ENCODE results near the gene INSL3.
A peak's percentile ranks its signal among the peaks of the same experiment; 100 is the strongest.

The INSL3 gene

DNA sequence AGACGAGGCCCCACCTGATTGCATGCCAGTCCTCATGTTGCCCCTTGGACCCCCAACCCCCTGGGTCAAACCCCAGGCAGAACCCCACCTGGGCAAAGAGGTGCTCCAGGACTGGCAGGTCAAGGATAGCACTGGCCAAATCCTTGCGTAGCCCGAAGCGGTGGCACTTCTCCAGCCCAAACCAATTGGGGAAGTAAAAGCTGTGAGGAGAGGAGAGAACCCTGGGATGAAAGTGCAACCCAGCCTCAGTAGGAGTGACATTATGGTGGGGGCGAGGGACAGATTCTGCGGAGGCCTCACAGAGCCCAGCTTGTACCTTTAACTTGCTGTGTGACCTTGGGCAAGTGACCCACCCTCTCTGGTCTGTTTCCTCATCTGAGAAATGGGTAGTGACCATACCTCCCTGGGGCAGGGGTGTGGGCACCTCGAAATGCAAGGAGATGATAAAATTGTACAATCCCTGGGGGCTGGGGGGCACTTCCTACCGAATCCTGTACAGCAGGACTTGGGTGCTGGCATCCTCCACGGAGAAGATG is 22.0 kb upstream of the INSL3 start:
- Histone ChIP-seq H3K36me3 (ENCODE audit: control insufficient read depth, insufficient read depth, low read length) (no peaks in the 10 kb centered on the region), H3K27ac (ENCODE audit: low read depth, low read length, severe bottlenecking) (no peak overlapping the region), H3K9me3 (ENCODE audit: control insufficient read depth, low read length) (no peaks in the 10 kb centered on the region), H3K4me1 (ENCODE audit: control insufficient read depth, insufficient read depth, low read length, poor library complexity, severe bottlenecking) (no peaks in the 10 kb centered on the region), H3K4me3 (ENCODE audit: extremely low read depth, insufficient read depth, low read length, poor library complexity, severe bottlenecking) (no peak overlapping the region)
- 92 to 98% methylated on average over 7 to 8 of the region's 9 CpGs for WGBS, 2 experiments (ENCODE audit: insufficient coverage in 2 of 2)

DNA sequence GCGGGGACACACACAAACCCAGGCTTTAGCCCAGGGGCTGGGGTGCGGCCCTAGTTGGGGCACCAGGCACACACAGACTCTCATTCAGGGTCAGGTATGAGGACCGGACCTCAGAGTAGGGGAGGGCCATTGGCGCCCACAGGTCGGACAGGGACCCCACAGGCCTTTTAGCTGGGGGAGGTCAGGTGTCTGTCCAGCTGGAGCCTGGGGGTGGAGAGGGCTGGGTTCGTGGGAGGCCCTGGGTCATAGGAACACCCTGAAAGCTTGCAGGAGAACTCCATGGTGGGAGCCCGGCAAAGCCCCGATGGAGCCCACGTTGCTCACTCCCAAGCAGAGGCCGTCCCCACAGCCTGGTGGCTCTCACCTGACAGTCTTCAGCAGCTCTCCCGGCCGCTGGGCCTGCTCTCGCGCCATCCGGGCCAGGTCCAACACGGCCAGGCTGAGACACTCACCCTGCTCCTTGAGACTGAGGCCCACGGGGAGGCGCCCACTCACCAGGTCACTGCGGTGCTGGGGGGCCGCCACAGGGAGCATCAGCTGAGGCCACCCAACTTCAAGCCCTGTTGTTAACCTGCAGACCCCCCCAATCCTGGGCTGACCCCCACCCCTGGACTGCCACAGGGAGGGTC is 21.5 kb upstream of the INSL3 start:
- 75 to 86% methylated on average over 14 to 19 of the region's 20 CpGs for WGBS, 2 experiments (ENCODE audit: insufficient coverage in 2 of 2)
- peak overlapping the region; percentile 38 for H3K4me3 ChIP-seq (ENCODE audit: extremely low read depth, insufficient read depth, low read length, poor library complexity, severe bottlenecking)
- no peaks in the 10 kb centered on the region for H3K9me3 ChIP-seq (ENCODE audit: control insufficient read depth, low read length)

DNA sequence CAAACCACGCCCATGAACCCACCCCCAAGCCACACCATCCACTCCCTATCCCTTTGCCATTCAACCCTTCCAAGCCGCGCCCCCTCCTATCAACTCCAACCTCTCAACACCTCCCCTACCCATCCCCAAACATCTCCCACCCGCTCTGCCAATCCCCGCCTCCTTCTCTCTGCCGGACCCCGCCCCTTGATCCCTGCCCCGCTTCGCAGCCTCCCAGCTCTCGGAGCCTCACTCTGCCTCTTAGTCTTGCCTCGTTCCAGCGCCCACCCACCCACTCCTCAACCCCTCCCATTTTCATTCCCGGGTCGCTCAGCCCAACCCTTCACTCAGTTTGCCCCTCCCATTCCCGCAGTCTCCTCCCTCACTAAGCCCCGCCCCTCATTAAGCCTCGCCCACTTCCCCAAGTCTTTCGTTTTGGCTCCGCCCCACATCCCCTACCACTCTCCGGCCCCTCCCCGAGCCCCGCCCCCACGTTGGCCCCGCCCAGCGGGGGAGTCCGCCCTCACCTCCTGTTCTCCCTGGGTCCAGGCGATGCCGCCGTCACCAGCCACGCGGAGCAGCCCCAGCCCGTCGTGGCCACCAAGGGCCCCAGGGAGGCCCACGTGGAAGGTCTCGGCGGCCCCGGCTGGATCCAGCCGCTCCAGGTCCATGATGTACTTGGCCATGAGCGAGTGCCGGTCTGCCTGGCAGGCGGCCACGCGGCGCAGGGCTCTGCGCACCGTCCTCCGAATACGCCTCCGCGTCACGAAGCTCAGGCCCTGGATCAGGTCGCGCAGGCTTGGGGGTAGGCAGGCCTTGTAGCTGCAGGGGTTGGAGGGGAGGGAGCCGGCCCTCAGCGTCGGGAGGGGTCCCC is 20.7 kb upstream of the INSL3 start:
- Histone ChIP-seq H3K9me3 (ENCODE audit: control insufficient read depth, low read length) (no peaks in the 10 kb centered on the region), H3K4me1 (ENCODE audit: control insufficient read depth, insufficient read depth, low read length, poor library complexity, severe bottlenecking) (no peaks in the 10 kb centered on the region), H3K4me3 (ENCODE audit: extremely low read depth, insufficient read depth, low read length, poor library complexity, severe bottlenecking) (peak overlapping the region; percentile 38), H3K27ac (ENCODE audit: low read depth, low read length, severe bottlenecking) (peak overlapping the region; percentile 3), H3K36me3 (ENCODE audit: control insufficient read depth, insufficient read depth, low read length) (no peaks in the 10 kb centered on the region)
- 12 to 15% methylated on average over 30 to 47 of the region's 56 CpGs for WGBS, 2 experiments (ENCODE audit: insufficient coverage in 2 of 2)

More for the DNA sequence above, 21.5 kb upstream of the INSL3 start:
- peak overlapping the region; percentile 3 for H3K27ac ChIP-seq (ENCODE audit: low read depth, low read length, severe bottlenecking)
- H3K36me3 ChIP-seq (ENCODE audit: control insufficient read depth, insufficient read depth, low read length), result no peaks in the 10 kb centered on the region
- no peaks in the 10 kb centered on the region for H3K4me1 ChIP-seq (ENCODE audit: control insufficient read depth, insufficient read depth, low read length, poor library complexity, severe bottlenecking)

DNA sequence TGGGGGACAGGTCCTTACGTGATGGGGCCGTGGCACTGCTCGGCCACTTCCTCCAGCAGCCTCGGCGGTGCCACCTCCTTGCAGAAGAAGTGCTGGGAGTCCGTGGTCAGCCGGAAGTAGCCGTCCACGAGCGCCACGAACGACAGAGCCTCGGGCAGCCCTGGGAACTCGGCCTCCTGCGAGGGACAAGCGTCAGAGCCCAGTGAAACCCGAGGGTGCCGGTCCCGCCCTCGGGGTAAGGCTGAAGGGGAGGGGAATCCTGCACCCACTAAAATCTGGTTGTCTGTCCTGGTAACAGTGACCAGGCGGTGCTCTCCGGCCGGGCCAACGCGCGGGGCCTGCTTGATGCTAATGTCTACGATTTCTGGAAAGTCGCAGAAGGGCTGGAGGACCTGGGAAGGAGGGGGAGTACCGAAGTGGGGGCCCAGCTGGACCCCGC is 20.1 kb upstream of the INSL3 start:
- no peaks in the 10 kb centered on the region for H3K9me3 ChIP-seq (ENCODE audit: control insufficient read depth, low read length)
- WGBS, 2 experiments (ENCODE audit: insufficient coverage in 2 of 2), result 19 to 29% methylated on average over 17 to 18 of the region's 30 CpGs
- H3K27ac ChIP-seq (ENCODE audit: low read depth, low read length, severe bottlenecking), result no peak overlapping the region

DNA sequence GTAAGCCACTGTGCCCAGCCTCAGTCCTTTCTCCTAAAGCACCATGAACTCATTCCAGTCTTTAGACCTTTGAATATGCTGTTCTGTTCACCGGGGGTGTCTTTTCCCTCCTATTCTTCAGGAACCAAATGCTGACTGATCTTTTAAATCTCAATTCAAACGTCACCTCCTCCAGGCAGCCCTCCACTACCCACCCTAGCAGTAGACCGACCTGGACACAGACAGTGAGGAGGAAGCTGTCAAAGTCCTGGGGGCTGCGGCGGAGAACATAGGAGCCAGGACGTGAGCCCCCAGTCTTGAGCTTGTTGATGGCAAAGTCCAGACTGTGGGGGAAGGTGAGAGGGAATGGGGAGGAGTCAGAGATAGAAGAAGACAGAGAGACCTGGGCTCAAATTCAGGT is 18.7 kb upstream of the INSL3 start:
- Histone ChIP-seq H3K4me1 (ENCODE audit: control insufficient read depth, insufficient read depth, low read length, poor library complexity, severe bottlenecking) (no peaks in the 10 kb centered on the region), H3K27ac (ENCODE audit: low read depth, low read length, severe bottlenecking) (no peak overlapping the region), H3K9me3 (ENCODE audit: control insufficient read depth, low read length) (no peaks in the 10 kb centered on the region), H3K36me3 (ENCODE audit: control insufficient read depth, insufficient read depth, low read length) (no peaks in the 10 kb centered on the region), H3K4me3 (ENCODE audit: extremely low read depth, insufficient read depth, low read length, poor library complexity, severe bottlenecking) (no peak overlapping the region)
- 84 to 88% methylated on average over 5 to 6 of the region's 6 CpGs for WGBS, 2 experiments (ENCODE audit: insufficient coverage in 2 of 2)

More for the DNA sequence above, 20.1 kb upstream of the INSL3 start:
- peak overlapping the region; percentile 38 for H3K4me3 ChIP-seq (ENCODE audit: extremely low read depth, insufficient read depth, low read length, poor library complexity, severe bottlenecking)
- H3K4me1 ChIP-seq (ENCODE audit: control insufficient read depth, insufficient read depth, low read length, poor library complexity, severe bottlenecking), result no peaks in the 10 kb centered on the region
- no peaks in the 10 kb centered on the region for H3K36me3 ChIP-seq (ENCODE audit: control insufficient read depth, insufficient read depth, low read length)

DNA sequence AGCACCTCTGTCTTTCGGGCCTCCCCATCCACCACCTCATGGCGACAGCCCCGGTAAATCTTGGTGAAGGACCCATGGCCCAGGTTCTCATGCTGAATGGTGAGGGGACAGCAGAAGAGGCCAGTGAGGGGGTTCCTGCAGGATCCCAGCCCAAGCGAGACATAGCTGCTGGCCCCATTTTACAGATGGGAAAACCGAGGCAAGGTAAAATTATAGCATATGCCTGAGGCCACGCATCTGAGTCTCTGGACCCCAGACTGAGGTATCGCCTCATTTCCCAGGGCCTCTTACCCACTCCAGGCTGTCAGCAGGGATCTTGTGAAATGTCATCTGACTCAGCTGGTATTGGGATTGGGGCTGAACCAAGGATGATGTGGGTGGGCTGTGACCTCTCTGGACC is 16.7 kb upstream of the INSL3 start:
- H3K4me3 ChIP-seq (ENCODE audit: extremely low read depth, insufficient read depth, low read length, poor library complexity, severe bottlenecking), result no peak overlapping the region
- H3K27ac ChIP-seq (ENCODE audit: low read depth, low read length, severe bottlenecking), result no peak overlapping the region
- no peaks in the 10 kb centered on the region for H3K4me1 ChIP-seq (ENCODE audit: control insufficient read depth, insufficient read depth, low read length, poor library complexity, severe bottlenecking)
- H3K9me3 ChIP-seq (ENCODE audit: control insufficient read depth, low read length), result no peaks in the 10 kb centered on the region
- WGBS, 2 experiments (ENCODE audit: insufficient coverage in 2 of 2), result 94% methylated on average over 4 to 6 of the region's 7 CpGs
- no peaks in the 10 kb centered on the region for H3K36me3 ChIP-seq (ENCODE audit: control insufficient read depth, insufficient read depth, low read length)

DNA sequence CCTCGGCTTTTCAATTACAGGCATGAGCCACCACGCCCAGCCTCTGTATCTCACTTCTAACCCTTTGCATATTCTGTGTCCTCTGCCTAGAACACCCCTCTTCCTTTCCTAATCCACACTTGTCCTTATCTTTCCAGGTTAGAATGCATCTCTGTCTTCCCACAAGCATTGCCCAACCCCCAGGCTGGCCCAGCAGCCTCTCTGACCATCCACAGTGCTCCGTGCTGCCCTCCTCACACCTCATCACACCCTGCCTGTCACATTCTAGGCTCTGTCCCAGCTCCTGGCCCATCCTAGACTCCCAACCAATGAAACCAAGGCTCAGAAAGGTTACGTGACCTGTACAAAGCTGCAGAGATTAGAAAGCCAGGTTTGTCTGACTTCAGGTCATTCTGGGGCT is 15.2 kb upstream of the INSL3 start:
- Histone ChIP-seq H3K4me1 (ENCODE audit: control insufficient read depth, insufficient read depth, low read length, poor library complexity, severe bottlenecking) (no peaks in the 10 kb centered on the region), H3K9me3 (ENCODE audit: control insufficient read depth, low read length) (no peaks in the 10 kb centered on the region), H3K36me3 (ENCODE audit: control insufficient read depth, insufficient read depth, low read length) (no peaks in the 10 kb centered on the region), H3K4me3 (ENCODE audit: extremely low read depth, insufficient read depth, low read length, poor library complexity, severe bottlenecking) (no peak overlapping the region), H3K27ac (ENCODE audit: low read depth, low read length, severe bottlenecking) (no peak overlapping the region)
- 73 to 84% methylated on average over 4 of the region's 4 CpGs for WGBS, 2 experiments (ENCODE audit: insufficient coverage in 2 of 2)

DNA sequence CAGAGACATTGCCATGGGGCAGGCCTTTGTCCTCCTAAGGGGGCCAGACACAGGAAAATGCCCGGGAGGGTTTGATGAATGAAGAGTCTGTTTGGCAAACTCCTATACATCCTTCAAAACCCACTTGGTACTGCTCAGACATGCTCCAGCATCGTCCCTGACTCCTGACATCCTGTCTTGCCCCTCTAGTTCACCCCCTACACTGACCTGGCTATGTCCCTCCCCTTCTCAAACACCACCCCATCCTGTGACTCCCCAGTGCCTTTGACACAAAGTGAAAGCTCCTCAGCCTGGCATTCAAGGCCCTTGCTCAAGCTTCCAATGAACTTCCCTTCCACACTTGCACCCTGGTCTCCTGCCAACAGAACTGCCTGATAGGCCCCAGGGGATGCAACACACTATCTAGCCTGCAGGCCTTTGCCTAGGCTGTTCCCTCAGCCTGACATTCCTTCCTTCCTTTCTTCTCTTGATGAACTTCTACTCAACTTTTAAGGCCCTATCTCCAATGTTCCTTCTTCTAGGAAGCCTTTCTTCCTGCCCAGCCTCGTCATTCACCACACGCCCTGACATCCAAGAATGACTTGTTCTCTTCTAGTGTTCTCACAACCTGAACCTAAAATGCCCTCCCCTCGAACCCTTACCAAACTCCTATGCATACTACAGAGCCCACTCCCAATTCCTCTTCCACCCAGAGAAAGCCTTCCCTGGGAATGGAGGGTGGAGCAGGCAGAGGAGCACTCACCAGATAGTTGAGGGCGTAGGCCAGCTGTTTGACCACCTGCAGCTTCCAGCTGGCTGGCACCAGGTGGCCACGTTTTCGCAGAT is 14.1 kb upstream of the INSL3 start:
- Histone ChIP-seq H3K9me3 (ENCODE audit: control insufficient read depth, low read length) (no peaks in the 10 kb centered on the region), H3K4me3 (ENCODE audit: extremely low read depth, insufficient read depth, low read length, poor library complexity, severe bottlenecking) (no peak overlapping the region), H3K27ac (ENCODE audit: low read depth, low read length, severe bottlenecking) (no peak overlapping the region), H3K36me3 (ENCODE audit: control insufficient read depth, insufficient read depth, low read length) (no peaks in the 10 kb centered on the region), H3K4me1 (ENCODE audit: control insufficient read depth, insufficient read depth, low read length, poor library complexity, severe bottlenecking) (no peaks in the 10 kb centered on the region)
- WGBS, 2 experiments (ENCODE audit: insufficient coverage in 2 of 2), result 85 to 90% methylated on average over 3 to 6 of the region's 8 CpGs

DNA sequence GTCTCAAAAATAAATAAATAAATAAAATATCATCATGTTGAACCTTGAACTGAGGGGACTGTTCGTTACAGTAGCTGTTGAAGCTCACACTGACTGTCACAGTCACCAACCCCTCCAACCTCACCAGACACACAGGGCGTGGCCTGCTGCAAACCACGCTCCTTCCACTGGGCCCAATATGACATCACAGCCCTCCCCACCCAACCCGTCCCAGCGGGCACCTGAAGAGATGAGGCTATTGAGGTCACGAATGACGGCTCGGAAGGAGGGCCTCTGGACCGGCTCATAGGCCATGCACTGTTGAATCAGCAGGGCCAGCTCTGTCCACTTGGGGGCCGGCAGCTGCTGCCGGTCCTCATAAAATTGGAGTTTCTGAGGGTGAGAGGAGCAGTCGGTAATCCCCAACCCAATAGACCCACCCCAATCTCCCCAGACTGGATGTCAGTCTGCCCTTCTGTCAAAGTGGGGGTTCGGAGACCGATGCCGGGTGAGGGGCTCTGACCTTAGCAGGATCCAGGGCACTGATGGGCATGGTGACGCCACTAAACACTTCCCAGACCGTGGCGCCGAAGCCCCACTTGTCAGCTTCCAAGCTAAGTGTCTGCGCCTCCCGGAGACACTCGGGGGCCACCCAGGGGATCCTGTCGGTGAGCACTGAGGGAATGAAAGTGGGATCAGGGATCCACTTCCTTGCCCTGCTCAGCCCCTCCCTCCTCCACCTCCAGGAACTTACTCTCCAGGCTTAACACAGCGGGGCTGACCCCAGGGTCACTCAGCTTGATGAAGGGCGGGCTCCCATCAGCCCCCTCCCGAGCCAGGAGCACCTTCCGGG is 13.2 kb upstream of the INSL3 start:
- H3K9me3 ChIP-seq (ENCODE audit: control insufficient read depth, low read length), result no peaks in the 10 kb centered on the region
- H3K4me1 ChIP-seq (ENCODE audit: control insufficient read depth, insufficient read depth, low read length, poor library complexity, severe bottlenecking), result no peaks in the 10 kb centered on the region
- WGBS, 2 experiments (ENCODE audit: insufficient coverage in 2 of 2), result 73 to 89% methylated on average over 14 to 24 of the region's 27 CpGs
- H3K4me3 ChIP-seq (ENCODE audit: extremely low read depth, insufficient read depth, low read length, poor library complexity, severe bottlenecking), result no peak overlapping the region
- no peaks in the 10 kb centered on the region for H3K36me3 ChIP-seq (ENCODE audit: control insufficient read depth, insufficient read depth, low read length)
- no peak overlapping the region for H3K27ac ChIP-seq (ENCODE audit: low read depth, low read length, severe bottlenecking)
